A673 (cell line): Measurements from ENCODE around the gene C1orf21. TPM values are rescaled to one million over a fixed set of nuclear protein-coding genes. Genes with fewer than 3 reads are reported as not detected.

ENCODE experiments used
- BruUV-seq: library from RNA; stranded (reverse); fragments of 400-500 nt; replicated peaks from 2 replicates; lab custom pipeline; 2021; lab: Mats Ljungman, UMichigan
- CTCF ChIA-PET: fragments of 300-600 bp; sonication (Branson Sonifier 250); formaldehyde crosslinking; loops from one replicate; lab custom pipeline; 2022; ENCODE audit warnings: antibody characterized with exemption; lab: Charles Lee
- POLR2A ChIA-PET: fragments of 300-600 bp; sonication (Branson Sonifier 250); formaldehyde crosslinking; loops from one replicate; lab custom pipeline; 2022; ENCODE audit warnings: antibody characterized with exemption; ENCODE audit not compliant: low non-redundant PET; lab: Charles Lee
- DNase-seq: peaks from one replicate; pipeline ENCODE4 v3.0.0-alpha.2; 2015; ENCODE audit warnings: low spot score
- H3K27ac ChIP-seq: fragments of 200-600 bp; sonication (generic); 2 replicates; pipeline ENCODE4 v1.5.1; 2016; ENCODE audit warnings: mixed run types, low read depth, mild to moderate bottlenecking, mixed read lengths, antibody characterized with exemption, low read length; ENCODE audit not compliant: poor library complexity, severe bottlenecking
- H3K27me3 ChIP-seq: fragments of 200-600 bp; sonication (generic); replicated peaks from 2 replicates; pipeline ENCODE4 v1.6.1; 2017; ENCODE audit warnings: mixed run types, low read depth, mild to moderate bottlenecking, mixed read lengths, antibody characterized with exemption, low read length; ENCODE audit not compliant: insufficient read depth, poor library complexity
- H3K36me3 ChIP-seq: fragments of 200-600 bp; sonication (generic); 2 replicates; pipeline ENCODE4 v1.6.1; 2016; ENCODE audit warnings: mixed run types, mild to moderate bottlenecking, mixed read lengths, antibody characterized with exemption, low read length; ENCODE audit not compliant: insufficient read depth, poor library complexity, severe bottlenecking
- H3K4me1 ChIP-seq: fragments of 200-600 bp; sonication (generic); 2 replicates; pipeline ENCODE4 v1.6.1; 2017; ENCODE audit warnings: mixed run types, mild to moderate bottlenecking, mixed read lengths, antibody characterized with exemption, low read length; ENCODE audit not compliant: insufficient read depth, poor library complexity, severe bottlenecking
- H3K4me3 ChIP-seq: fragments of 200-600 bp; sonication (generic); 2 replicates; pipeline ENCODE4 v1.5.1; 2016; ENCODE audit warnings: low read depth, mixed run types, mild to moderate bottlenecking, mixed read lengths, low read length; ENCODE audit not compliant: poor library complexity, severe bottlenecking
- H3K9me3 ChIP-seq: fragments of 200-600 bp; sonication (generic); 2 replicates; pipeline ENCODE4 v1.6.1; 2016; ENCODE audit warnings: mixed run types, low read depth, mild to moderate bottlenecking, mixed read lengths, antibody characterized with exemption, low read length; ENCODE audit not compliant: poor library complexity, severe bottlenecking
- EZH2 ChIP-seq: fragments of 200-600 bp; sonication (generic); IDR thresholded peaks from 2 replicates; pipeline ENCODE4 v1.6.1; 2017; ENCODE audit warnings: borderline replicate concordance, low read depth, mild to moderate bottlenecking, mixed read lengths, antibody characterized with exemption, low read length; ENCODE audit not compliant: poor library complexity, severe bottlenecking
- intact Hi-C: fragments of 100-400 bp; cut with micrococcal nuclease; formaldehyde crosslinking; loops from one replicate; pipeline ENCODE4 v1.10.0; 2022; ENCODE audit not compliant: unreplicated experiment
- total RNA-seq: library from RNA; stranded (reverse); gene quantifications from 2 replicates; pipeline ENCODE4 v1.2.3, GENCODE V29; 2021
- TF ChIP-seq, protein P1 (sequence below): fragments of 300-800, 200-600 bp; sonication (generic); conservative IDR thresholded peaks from 2 replicates; pipeline ENCODE4 v1.5.1; 2017; ENCODE audit warnings: low read depth, mild to moderate bottlenecking, antibody characterized with exemption, low read length, moderate library complexity, mixed read lengths

Gene C1orf21
- total RNA-seq, 1 experiment from 2014 or later: 31.3 TPM

GRCh38 chr1:184568148-184568547, 181.3 kb downstream of the C1orf21 start:
- intact Hi-C loops: loop anchor here (10.0 kb wide), 1 partner anchor 353 kb away; no protein-coding TSS in a partner anchor
- no peak overlapping the region for H3K27ac ChIP-seq
- no peak overlapping the region for H3K4me3 ChIP-seq
- H3K4me1 ChIP-seq: peaks cover 1% of the 10 kb centered on the region
- TF ChIP-seq, protein P1, sequence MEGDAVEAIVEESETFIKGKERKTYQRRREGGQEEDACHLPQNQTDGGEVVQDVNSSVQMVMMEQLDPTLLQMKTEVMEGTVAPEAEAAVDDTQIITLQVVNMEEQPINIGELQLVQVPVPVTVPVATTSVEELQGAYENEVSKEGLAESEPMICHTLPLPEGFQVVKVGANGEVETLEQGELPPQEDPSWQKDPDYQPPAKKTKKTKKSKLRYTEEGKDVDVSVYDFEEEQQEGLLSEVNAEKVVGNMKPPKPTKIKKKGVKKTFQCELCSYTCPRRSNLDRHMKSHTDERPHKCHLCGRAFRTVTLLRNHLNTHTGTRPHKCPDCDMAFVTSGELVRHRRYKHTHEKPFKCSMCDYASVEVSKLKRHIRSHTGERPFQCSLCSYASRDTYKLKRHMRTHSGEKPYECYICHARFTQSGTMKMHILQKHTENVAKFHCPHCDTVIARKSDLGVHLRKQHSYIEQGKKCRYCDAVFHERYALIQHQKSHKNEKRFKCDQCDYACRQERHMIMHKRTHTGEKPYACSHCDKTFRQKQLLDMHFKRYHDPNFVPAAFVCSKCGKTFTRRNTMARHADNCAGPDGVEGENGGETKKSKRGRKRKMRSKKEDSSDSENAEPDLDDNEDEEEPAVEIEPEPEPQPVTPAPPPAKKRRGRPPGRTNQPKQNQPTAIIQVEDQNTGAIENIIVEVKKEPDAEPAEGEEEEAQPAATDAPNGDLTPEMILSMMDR: no peak
- no peak for TF ChIP-seq EZH2
- H3K27me3 ChIP-seq: no peaks in the 10 kb centered on the region
- H3K9me3 ChIP-seq: no peaks in the 10 kb centered on the region
- CTCF ChIA-PET: interaction anchor here (0.9 kb wide), 1 partner anchor 96 kb away, joined by 3 read pairs; no protein-coding TSS in a partner anchor
- no peaks in the 10 kb centered on the region for H3K36me3 ChIP-seq
- POLR2A ChIA-PET: no interaction called here
- no peak for DNase-seq
- BruUV-seq: no TSS peak

GRCh38 chr1:184569106-184569505, 182.3 kb downstream of the C1orf21 start:
- no TSS peak for BruUV-seq
- Histone ChIP-seq H3K4me1 (no peaks in the 10 kb centered on the region), H3K4me3 (no peak overlapping the region), H3K27me3 (no peaks in the 10 kb centered on the region), H3K27ac (no peak overlapping the region), H3K9me3 (no peaks in the 10 kb centered on the region), H3K36me3 (no peaks in the 10 kb centered on the region)
- POLR2A ChIA-PET: no interaction called here
- no peak for DNase-seq
- intact Hi-C loops: loop anchor here (10.0 kb wide), 1 partner anchor 354 kb away; no protein-coding TSS in a partner anchor
- TF ChIP-seq EZH2: no peak
- TF ChIP-seq, protein P1: no peak
- CTCF ChIA-PET: no interaction called here

DNA sequence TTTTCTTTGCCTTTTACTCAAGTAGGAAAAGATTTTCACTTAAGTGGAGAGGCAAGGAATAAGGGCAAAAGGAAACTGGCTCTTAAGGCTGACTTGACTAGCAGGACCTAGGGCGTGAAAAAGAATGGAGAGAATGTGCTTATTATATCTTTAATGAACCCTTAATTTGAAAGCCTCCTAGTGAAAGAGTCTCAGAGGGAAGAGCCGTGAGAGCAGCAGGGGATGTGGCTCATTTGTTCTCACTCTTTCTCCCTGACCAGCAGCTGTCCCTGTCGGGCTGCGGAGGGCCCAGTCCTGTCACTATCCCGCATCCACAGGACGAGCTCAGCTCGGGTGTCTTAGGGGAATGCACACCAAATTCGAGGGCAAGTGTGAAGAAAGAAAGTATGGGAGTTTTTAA, 187.8 kb downstream of the C1orf21 start:
- no peaks in the 10 kb centered on the region for H3K9me3 ChIP-seq
- intact Hi-C loops: no loop called here
- no peaks in the 10 kb centered on the region for H3K36me3 ChIP-seq
- POLR2A ChIA-PET: no interaction called here
- H3K4me3 ChIP-seq: no peak overlapping the region
- no TSS peak for BruUV-seq
- H3K27ac ChIP-seq: no peak overlapping the region
- no peaks in the 10 kb centered on the region for H3K27me3 ChIP-seq
- H3K4me1 ChIP-seq: peaks cover 14% of the 10 kb centered on the region
- CTCF ChIA-PET: no interaction called here
- DNase-seq: no peak
- TF ChIP-seq, protein P1: no peak
- TF ChIP-seq EZH2: no peak
